GM12878 (cell line): ENCODE data around the gene CKMT2. TPM values are rescaled to one million over a fixed set of nuclear protein-coding genes. Genes with fewer than 3 reads are reported as not detected.

Experiments
- ATAC-seq: fragments of 200-7000 bp; cut with Tn5 transposase; 3 replicates; pipeline ENCODE4 v1.9.1; 2020; ENCODE audit warnings: mild to moderate bottlenecking, moderate library complexity
- BruUV-seq: library from RNA; stranded (reverse); fragments of 400-500 nt; replicated peaks from 2 replicates; lab custom pipeline; 2021; lab: Mats Ljungman, UMichigan
- CTCF ChIA-PET: fragments of 300-600 bp; sonication (Branson Sonifier 250); formaldehyde crosslinking; extraction: SDS; loops from one replicate; lab custom pipeline; 2021; ENCODE audit warnings: inconsistent platforms; lab: Yijun Ruan, JAX
- POLR2A ChIA-PET: fragments of 350-600 bp; formaldehyde crosslinking; extraction: SDS; loops from one replicate; lab custom pipeline; 2021; ENCODE audit warnings: inconsistent platforms; lab: Charles Lee
- RAD21 ChIA-PET: fragments of 300-600 bp; sonication (Branson Sonifier 250); formaldehyde crosslinking; loops from one replicate; lab custom pipeline; 2023; ENCODE audit warnings: antibody characterized with exemption; ENCODE audit not compliant: unreplicated experiment; lab: Charles Lee
- SMC1A ChIA-PET: fragments of 300-600 bp; sonication (Branson Sonifier 250); formaldehyde crosslinking; loops from one replicate; lab custom pipeline; 2023; ENCODE audit not compliant: unreplicated experiment, uncharacterized antibody; lab: Charles Lee
- DNase-seq: peaks from one replicate; pipeline ENCODE4 v3.0.0-alpha.2; 2011; ENCODE audit warnings: low read depth, low spot score
- FAIRE-seq: peaks from 3 replicates; lab custom pipeline; 2011; peaks lifted over from hg19 to GRCh38; lab: Jason Lieb, UNC
- H2AFZ ChIP-seq: 2 replicates; pipeline ENCODE4 v1.6.0; 2011; ENCODE audit warnings: low read depth, low read length, control low read depth; ENCODE audit not compliant: control insufficient read depth
- H3K27ac ChIP-seq: 2 replicates; pipeline ENCODE4 v1.5.1; 2011; ENCODE audit warnings: control low read depth; ENCODE audit not compliant: control insufficient read depth, insufficient read depth
- H3K27me3 ChIP-seq, 2 experiments: replicated peaks in 1 of 2; 2 replicates each; pipeline versions ENCODE4 v1.6.0 to v1.6.1; 2011; ENCODE audit warnings: low read length in 1 of 2; ENCODE audit not compliant: control insufficient read depth in 2 of 2, insufficient read depth in 2 of 2
- H3K36me3 ChIP-seq, 2 experiments: 2 replicates each; pipeline ENCODE4 v1.5.1; 2011; ENCODE audit warnings: low read length in 1 of 2; ENCODE audit not compliant: control insufficient read depth in 2 of 2, insufficient read depth in 2 of 2
- H3K4me1 ChIP-seq: 2 replicates; pipeline ENCODE4 v1.6.1; 2011; ENCODE audit warnings: mild to moderate bottlenecking, low read length, moderate library complexity, mixed read lengths; ENCODE audit not compliant: control insufficient read depth, insufficient read depth
- H3K4me2 ChIP-seq: 2 replicates; pipeline ENCODE4 v1.6.0; 2011; ENCODE audit warnings: control low read depth; ENCODE audit not compliant: control insufficient read depth, insufficient read depth
- H3K4me3 ChIP-seq: fragments of 200-600 bp; sonication (generic); 2 replicates; pipeline ENCODE4 v1.5.1; 2016
- H3K79me2 ChIP-seq: 2 replicates; pipeline ENCODE4 v1.6.0; 2011; ENCODE audit warnings: low read length; ENCODE audit not compliant: control insufficient read depth, insufficient read depth
- H3K9ac ChIP-seq: 2 replicates; pipeline ENCODE4 v1.8.0; 2011; ENCODE audit warnings: low read length, control low read depth, mixed read lengths; ENCODE audit not compliant: control insufficient read depth, insufficient read depth
- H3K9me3 ChIP-seq: replicated peaks from 3 replicates; pipeline ENCODE4 v1.5.1; 2011; ENCODE audit warnings: mild to moderate bottlenecking, low read length; ENCODE audit not compliant: control insufficient read depth, insufficient read depth
- H4K20me1 ChIP-seq: 2 replicates; pipeline ENCODE4 v1.6.0; 2011; ENCODE audit not compliant: control insufficient read depth, insufficient read depth
- CREB1 ChIP-seq: IDR thresholded peaks from 2 replicates; pipeline ENCODE4 v1.6.1; 2012; ENCODE audit warnings: low read depth, mild to moderate bottlenecking, inconsistent platforms
- RUNX3 ChIP-seq: IDR thresholded peaks from 2 replicates; pipeline ENCODE4 v1.6.1; 2012; ENCODE audit warnings: low read length, inconsistent platforms
- SMARCA5 ChIP-seq: fragments of 450-650 bp; IDR thresholded peaks from 2 replicates; pipeline ENCODE4 v1.6.1; 2017; ENCODE audit warnings: mild to moderate bottlenecking
- ZNF687 ChIP-seq: fragments of 450-650 bp; IDR thresholded peaks from 2 replicates; pipeline ENCODE4 v1.6.1; 2017; ENCODE audit warnings: mild to moderate bottlenecking, moderate library complexity
- WGBS: methylation state at CpG from one replicate; pipeline ENCODE4 v1.1.6; 2016; ENCODE audit warnings: low lambda C conversion rate; ENCODE audit not compliant: insufficient replicate concordance, insufficient coverage; ENCODE audit errors: missing lambda C conversion rate; 5-methylcytosine and 5-hydroxymethylcytosine counted together
- in situ Hi-C: fragments of 300-500 bp; cut with MboI; formaldehyde crosslinking; loops from 9 replicates; pipeline ENCODE4 v1.14.3; 2018; ENCODE audit warnings: mixed read lengths
- intact Hi-C: fragments of 100-400 bp; cut with micrococcal nuclease; formaldehyde crosslinking; loops from one replicate; pipeline ENCODE4 v1.14.2; 2022; ENCODE audit not compliant: unreplicated experiment
- polyA plus RNA-seq, 11 experiments: library from polyadenylated mRNA; depleted of rRNA in 4 of 11; unstranded in 6 of 11; stranded (reverse) in 5 of 11; fragments of >200 nt; fragmentation: Nextera tagmentation in 4 of 11; fragmentation: Illumina TruSeq in 1 of 11; extraction: Ambion mirVana in 4 of 11; extraction: Trizol in 1 of 11; gene quantifications; 1 replicate in 1 of 11; 2 replicates in 10 of 11; pipeline versions ENCODE4 v1.2.1 to v1.2.3, GENCODE V29; 2011 to 2016; ENCODE audit warnings: inconsistent platforms in 2 of 11, missing spikeins in 2 of 11, low read depth in 1 of 11
- total RNA-seq, 4 experiments: library from RNA; depleted of rRNA in 3 of 4; stranded (reverse); fragments of >200 nt in 3 of 4; fragmentation: Illumina TruSeq in 1 of 4; extraction: Trizol in 1 of 4; gene quantifications; 2 replicates each; pipeline versions ENCODE4 v1.2.1 to v1.2.3, GENCODE V29; 2013 to 2021
- TF ChIP-seq, protein P1 (sequence below): IDR thresholded peaks from 2 replicates; pipeline ENCODE4 v1.6.1; 2012; ENCODE audit warnings: low read length, inconsistent platforms

Gene CKMT2
- total and polyA plus RNA-seq, 10 of the 15 experiments (the other 5 are each of a cell fraction or from before 2014, with no cell fraction given): 0.70 to 1.2 TPM; not detected in 8

GRCh38 chr5:81242906-81243436 lies 9.8 kb downstream of the CKMT2 start (continued):
- no peak for TF ChIP-seq ZNF687

- H3K4me1 ChIP-seq: peaks cover 3% of the 10 kb centered on the region; the same call in 1 of the 2 replicates
- ChIA-PET RAD21 (no interaction called here), CTCF (no interaction called here), POLR2A (no interaction called here), SMC1A (interaction anchor here (1.0 kb wide), 1 partner anchor 55 kb away, joined by 3 read pairs; no protein-coding TSS in a partner anchor)
- no peak overlapping the region for H3K4me2 ChIP-seq
- no TSS peak for BruUV-seq
- no peaks in the 10 kb centered on the region for H3K9me3 ChIP-seq
- H3K4me3 ChIP-seq: no peak overlapping the region
- no peaks in the 10 kb centered on the region for H3K36me3 ChIP-seq
- H2AFZ ChIP-seq: no peak overlapping the region
- no peak for TF ChIP-seq RUNX3
- TF ChIP-seq, protein P1, sequence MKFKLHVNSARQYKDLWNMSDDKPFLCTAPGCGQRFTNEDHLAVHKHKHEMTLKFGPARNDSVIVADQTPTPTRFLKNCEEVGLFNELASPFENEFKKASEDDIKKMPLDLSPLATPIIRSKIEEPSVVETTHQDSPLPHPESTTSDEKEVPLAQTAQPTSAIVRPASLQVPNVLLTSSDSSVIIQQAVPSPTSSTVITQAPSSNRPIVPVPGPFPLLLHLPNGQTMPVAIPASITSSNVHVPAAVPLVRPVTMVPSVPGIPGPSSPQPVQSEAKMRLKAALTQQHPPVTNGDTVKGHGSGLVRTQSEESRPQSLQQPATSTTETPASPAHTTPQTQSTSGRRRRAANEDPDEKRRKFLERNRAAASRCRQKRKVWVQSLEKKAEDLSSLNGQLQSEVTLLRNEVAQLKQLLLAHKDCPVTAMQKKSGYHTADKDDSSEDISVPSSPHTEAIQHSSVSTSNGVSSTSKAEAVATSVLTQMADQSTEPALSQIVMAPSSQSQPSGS: no peak
- TF ChIP-seq CREB1: no peak
- TF ChIP-seq SMARCA5: no peak
- no peaks in the 10 kb centered on the region for H3K27me3 ChIP-seq
- DNase-seq: no peak
- H4K20me1 ChIP-seq: no peaks in the 10 kb centered on the region
- in situ Hi-C loops (no loop called here), intact Hi-C loops (no loop called here)
- FAIRE-seq: no peak
- no peak overlapping the region for H3K9ac ChIP-seq
- no peak for ATAC-seq
- H3K79me2 ChIP-seq: no peaks in the 10 kb centered on the region
- 79% methylated on average over 4 of the region's 4 CpGs for WGBS
- no peak overlapping the region for H3K27ac ChIP-seq
Observed at GRCh38 chr5:81244451-81244850, 11.3 kb downstream of the CKMT2 start.
